Measurements from ENCODE around the gene CD27. TPM values are rescaled to one million over a fixed set of nuclear protein-coding genes. Genes with fewer than 3 reads are reported as not detected.

Gene CD27
- total and polyA plus RNA-seq, 2 of the 13 experiments (the other 11 are each of a cell fraction or from before 2014, with no cell fraction given) = 0.12 TPM; not detected in 1

DNA sequence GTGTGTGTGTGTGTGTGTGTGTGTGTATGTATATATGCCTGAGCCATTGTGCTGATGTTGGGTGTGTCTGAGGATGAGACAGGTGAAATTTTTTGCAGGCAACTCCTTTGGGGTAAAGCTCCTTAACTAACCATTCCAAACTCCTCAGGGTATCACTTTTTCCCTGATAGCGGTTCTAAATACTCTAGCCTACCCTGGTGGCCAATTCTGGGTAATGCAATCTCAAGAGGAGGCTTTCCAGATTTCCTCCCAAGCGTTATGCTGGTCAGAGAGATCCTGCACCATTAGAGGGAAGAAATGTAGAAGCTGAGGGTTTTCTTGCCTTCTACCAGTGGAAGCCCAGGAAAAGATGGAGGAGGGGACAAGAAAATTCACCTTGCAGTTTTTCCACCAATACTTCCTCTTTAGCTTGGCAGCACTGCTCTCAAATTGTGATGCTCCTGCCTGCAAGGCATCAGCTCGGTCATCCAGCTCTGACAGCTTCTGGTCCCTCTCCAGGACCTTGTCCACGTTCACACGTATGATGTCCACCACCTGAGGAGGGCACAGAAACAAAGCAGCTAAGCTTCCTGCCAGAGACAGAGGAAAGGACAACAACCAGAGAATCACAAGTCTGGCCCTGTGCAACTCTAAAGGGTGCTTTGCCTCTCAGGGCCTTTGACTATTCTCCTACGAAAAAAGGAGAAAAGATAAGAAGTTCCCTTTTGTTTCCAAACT, 20.9 kb downstream of the CD27 start:
- H2AFZ ChIP-seq (ENCODE audit: low read length) = no peak overlapping the region
- TF ChIP-seq, protein P1, sequence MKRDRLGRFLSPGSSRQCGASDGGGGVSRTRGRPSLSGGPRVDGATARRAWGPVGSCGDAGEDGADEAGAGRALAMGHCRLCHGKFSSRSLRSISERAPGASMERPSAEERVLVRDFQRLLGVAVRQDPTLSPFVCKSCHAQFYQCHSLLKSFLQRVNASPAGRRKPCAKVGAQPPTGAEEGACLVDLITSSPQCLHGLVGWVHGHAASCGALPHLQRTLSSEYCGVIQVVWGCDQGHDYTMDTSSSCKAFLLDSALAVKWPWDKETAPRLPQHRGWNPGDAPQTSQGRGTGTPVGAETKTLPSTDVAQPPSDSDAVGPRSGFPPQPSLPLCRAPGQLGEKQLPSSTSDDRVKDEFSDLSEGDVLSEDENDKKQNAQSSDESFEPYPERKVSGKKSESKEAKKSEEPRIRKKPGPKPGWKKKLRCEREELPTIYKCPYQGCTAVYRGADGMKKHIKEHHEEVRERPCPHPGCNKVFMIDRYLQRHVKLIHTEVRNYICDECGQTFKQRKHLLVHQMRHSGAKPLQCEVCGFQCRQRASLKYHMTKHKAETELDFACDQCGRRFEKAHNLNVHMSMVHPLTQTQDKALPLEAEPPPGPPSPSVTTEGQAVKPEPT (CRISPR knock-in tag; IDR thresholded peaks at IDR 0.05; ENCODE audit: low read depth) = no peak
- TF ChIP-seq MAFF (IDR thresholded peaks at IDR 0.05; ENCODE audit: low read depth, low read length) (no peak), CEBPG (CRISPR knock-in tag; IDR thresholded peaks at IDR 0.05) (peak; percentile 6; the same call in 1 of the 2 replicates), RAD21 (CRISPR knock-in tag; IDR thresholded peaks at IDR 0.05) (peak; percentile 80), SMC3 (IDR thresholded peaks at IDR 0.05; ENCODE audit: low read length) (peak; percentile 94), STAG1 (CRISPR knock-in tag; IDR thresholded peaks at IDR 0.05) (peak; percentile 88)
- TF ChIP-seq, protein P2, sequence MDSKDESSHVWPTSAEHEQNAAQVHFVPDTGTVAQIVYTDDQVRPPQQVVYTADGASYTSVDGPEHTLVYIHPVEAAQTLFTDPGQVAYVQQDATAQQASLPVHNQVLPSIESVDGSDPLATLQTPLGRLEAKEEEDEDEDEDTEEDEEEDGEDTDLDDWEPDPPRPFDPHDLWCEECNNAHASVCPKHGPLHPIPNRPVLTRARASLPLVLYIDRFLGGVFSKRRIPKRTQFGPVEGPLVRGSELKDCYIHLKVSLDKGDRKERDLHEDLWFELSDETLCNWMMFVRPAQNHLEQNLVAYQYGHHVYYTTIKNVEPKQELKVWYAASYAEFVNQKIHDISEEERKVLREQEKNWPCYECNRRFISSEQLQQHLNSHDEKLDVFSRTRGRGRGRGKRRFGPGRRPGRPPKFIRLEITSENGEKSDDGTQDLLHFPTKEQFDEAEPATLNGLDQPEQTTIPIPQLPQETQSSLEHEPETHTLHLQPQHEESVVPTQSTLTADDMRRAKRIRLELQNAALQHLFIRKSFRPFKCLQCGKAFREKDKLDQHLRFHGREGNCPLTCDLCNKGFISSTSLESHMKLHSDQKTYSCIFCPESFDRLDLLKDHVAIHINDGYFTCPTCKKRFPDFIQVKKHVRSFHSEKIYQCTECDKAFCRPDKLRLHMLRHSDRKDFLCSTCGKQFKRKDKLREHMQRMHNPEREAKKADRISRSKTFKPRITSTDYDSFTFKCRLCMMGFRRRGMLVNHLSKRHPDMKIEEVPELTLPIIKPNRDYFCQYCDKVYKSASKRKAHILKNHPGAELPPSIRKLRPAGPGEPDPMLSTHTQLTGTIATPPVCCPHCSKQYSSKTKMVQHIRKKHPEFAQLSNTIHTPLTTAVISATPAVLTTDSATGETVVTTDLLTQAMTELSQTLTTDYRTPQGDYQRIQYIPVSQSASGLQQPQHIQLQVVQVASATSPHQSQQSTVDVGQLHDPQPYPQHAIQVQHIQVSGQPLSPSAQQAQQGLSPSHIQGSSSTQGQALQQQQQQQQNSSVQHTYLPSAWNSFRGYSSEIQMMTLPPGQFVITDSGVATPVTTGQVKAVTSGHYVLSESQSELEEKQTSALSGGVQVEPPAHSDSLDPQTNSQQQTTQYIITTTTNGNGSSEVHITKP (CRISPR knock-in tag; IDR thresholded peaks at IDR 0.05; ENCODE audit: low read depth) = no peak
- TF ChIP-seq, protein P3, sequence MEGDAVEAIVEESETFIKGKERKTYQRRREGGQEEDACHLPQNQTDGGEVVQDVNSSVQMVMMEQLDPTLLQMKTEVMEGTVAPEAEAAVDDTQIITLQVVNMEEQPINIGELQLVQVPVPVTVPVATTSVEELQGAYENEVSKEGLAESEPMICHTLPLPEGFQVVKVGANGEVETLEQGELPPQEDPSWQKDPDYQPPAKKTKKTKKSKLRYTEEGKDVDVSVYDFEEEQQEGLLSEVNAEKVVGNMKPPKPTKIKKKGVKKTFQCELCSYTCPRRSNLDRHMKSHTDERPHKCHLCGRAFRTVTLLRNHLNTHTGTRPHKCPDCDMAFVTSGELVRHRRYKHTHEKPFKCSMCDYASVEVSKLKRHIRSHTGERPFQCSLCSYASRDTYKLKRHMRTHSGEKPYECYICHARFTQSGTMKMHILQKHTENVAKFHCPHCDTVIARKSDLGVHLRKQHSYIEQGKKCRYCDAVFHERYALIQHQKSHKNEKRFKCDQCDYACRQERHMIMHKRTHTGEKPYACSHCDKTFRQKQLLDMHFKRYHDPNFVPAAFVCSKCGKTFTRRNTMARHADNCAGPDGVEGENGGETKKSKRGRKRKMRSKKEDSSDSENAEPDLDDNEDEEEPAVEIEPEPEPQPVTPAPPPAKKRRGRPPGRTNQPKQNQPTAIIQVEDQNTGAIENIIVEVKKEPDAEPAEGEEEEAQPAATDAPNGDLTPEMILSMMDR (CRISPR knock-in tag; IDR thresholded peaks at IDR 0.05) = peak; percentile 83
- in situ Hi-C loops (cut with HindIII; ENCODE audit: extremely low pct_ligation_motif_present, low pct_unique_long_range_greater_than_20kb) = loop anchor here (25.0 kb wide), 1 partner anchor 403 kb away; no protein-coding TSS in a partner anchor
- peak; percentile 78 for FAIRE-seq
- no peaks in the 10 kb centered on the region for H3K27me3 ChIP-seq (ENCODE audit: control insufficient read depth in 1 of 2, insufficient read depth in 2 of 2, low read length in 2 of 2)
- H3K27ac ChIP-seq (ENCODE audit: extremely low read length, insufficient read depth, low read length) = no peak overlapping the region
- WGBS (ENCODE audit: low lambda C conversion rate) = 64% methylated on average over 6 of the region's 6 CpGs
- H3K4me3 ChIP-seq (replicated peaks in 1 of 3; ENCODE audit: insufficient read depth in 1 of 3, low read depth in 2 of 3, low read length in 3 of 3) = no peak overlapping the region
- intact Hi-C loops (cut with micrococcal nuclease; ENCODE audit: unreplicated experiment) = loop anchor here (1.0 to 10.0 kb wide), 2 partner anchors 42 to 131 kb away; no protein-coding TSS in a partner anchor
- ChIA-PET CTCF (ENCODE audit: low intra/inter-chr PET ratio, low total read pairs) (interaction anchor here (1.6 to 1.7 kb wide), 2 partner anchors 42 to 142 kb away, joined by 6 to 29 read pairs; no protein-coding TSS in a partner anchor), POLR2A (interaction anchor here (0.7 to 1.6 kb wide), 9 partner anchors 13 to 144 kb away, joined by 3 to 5 read pairs (median 3); partner anchors contain the start of genes GAPDH, LTBR, MRPL51 and TAPBPL)
- peaks cover 18 to 31% of the 10 kb centered on the region in 2 experiments for H3K36me3 ChIP-seq (replicated peaks in 1 of 2; ENCODE audit: control insufficient read depth in 1 of 2, insufficient read depth in 2 of 2, low read length in 2 of 2)
- no peak overlapping the region for H3K4me2 ChIP-seq (ENCODE audit: low read depth, low read length)
- DNase-seq (ENCODE audit: low spot score) = peak; percentile 56
- no TSS peak for BruUV-seq (replicated peaks)
- peak; percentile 42; the same call in 2 of the 3 replicates for ATAC-seq
- no peaks in the 10 kb centered on the region for H3K79me2 ChIP-seq (ENCODE audit: insufficient read depth, low read length)
- H3K9ac ChIP-seq (ENCODE audit: insufficient read depth, low read depth, low read length) = no peak overlapping the region
- H4K20me1 ChIP-seq (ENCODE audit: insufficient read depth, low read length) = no peaks in the 10 kb centered on the region
- H3K4me1 ChIP-seq (ENCODE audit: insufficient read depth, low read length) = peaks cover 29% of the 10 kb centered on the region
- H3K9me3 ChIP-seq (ENCODE audit: low read length) = no peaks in the 10 kb centered on the region
